HepG2 (cell line): Measurements from ENCODE around the gene DBN1. TPM values are rescaled to one million over a fixed set of nuclear protein-coding genes. Genes with fewer than 3 reads are reported as not detected.

ENCODE experiments used
- ATAC-seq: fragments of 200-7000 bp; cut with Tn5 transposase; 3 replicates; pipeline ENCODE4 v1.9.1; 2020; ENCODE audit warnings: mild to moderate bottlenecking, moderate library complexity
- BruUV-seq: library from RNA; stranded (reverse); fragments of 400-500 nt; replicated peaks from 2 replicates; lab custom pipeline; 2021; lab: Mats Ljungman, UMichigan
- CTCF ChIA-PET: fragments of 300-600 bp; formaldehyde crosslinking; extraction: SDS; loops from one replicate; lab custom pipeline; 2021; ENCODE audit warnings: low total read pairs, inconsistent platforms, low intra/inter-chr PET ratio; lab: Yijun Ruan, JAX
- POLR2A ChIA-PET: fragments of 350-600 bp; sonication (Branson Sonifier 250); formaldehyde crosslinking; loops from one replicate; lab custom pipeline; 2020; ENCODE audit warnings: antibody characterized with exemption, inconsistent platforms; lab: Yijun Ruan, JAX
- DNase-seq: peaks from one replicate; pipeline ENCODE4 v3.0.0-alpha.2; 2015; ENCODE audit warnings: low spot score
- FAIRE-seq: peaks from 3 replicates; lab custom pipeline; 2011; peaks lifted over from hg19 to GRCh38; lab: Jason Lieb, UNC
- H2AFZ ChIP-seq: one replicate; pipeline ENCODE4 v1.6.1; 2011; ENCODE audit warnings: low read length, inconsistent platforms
- H3K27ac ChIP-seq: fragments of 300-600 bp; 3 replicates; pipeline ENCODE4 v1.8.0; 2011; ENCODE audit warnings: mixed run types, mild to moderate bottlenecking, mixed read lengths, low read length, inconsistent platforms; ENCODE audit not compliant: insufficient read depth; ENCODE audit errors: extremely low read length
- H3K27me3 ChIP-seq, 2 experiments: fragments of 200-600 bp in 1 of 2; 2 replicates in 1 of 2; 3 replicates in 1 of 2; pipeline versions ENCODE4 v1.6.0 to v1.8.0; 2011; ENCODE audit warnings: low read length in 2 of 2, mild to moderate bottlenecking in 2 of 2, moderate library complexity in 2 of 2, inconsistent platforms in 1 of 2; ENCODE audit not compliant: insufficient read depth in 2 of 2, control insufficient read depth in 1 of 2
- H3K36me3 ChIP-seq, 2 experiments: fragments of 200-600 bp in 1 of 2; replicated peaks in 1 of 2; 2 replicates in 1 of 2; 3 replicates in 1 of 2; pipeline versions ENCODE4 v1.5.1 to v1.8.0; 2011; ENCODE audit warnings: low read length in 2 of 2, inconsistent platforms in 1 of 2; ENCODE audit not compliant: insufficient read depth in 2 of 2, control insufficient read depth in 1 of 2
- H3K4me1 ChIP-seq: 2 replicates; pipeline ENCODE4 v1.5.1; 2012; ENCODE audit warnings: low read length, inconsistent platforms; ENCODE audit not compliant: insufficient read depth
- H3K4me2 ChIP-seq: 2 replicates; pipeline ENCODE4 v1.6.0; 2011; ENCODE audit warnings: low read depth, low read length, inconsistent platforms
- H3K4me3 ChIP-seq, 3 experiments: fragments of 200-600 bp in 1 of 3; sonication (generic), shearing (Covaris generic) in 1 of 3; replicated peaks in 1 of 3; 2 replicates each; pipeline ENCODE4 v1.5.1; 2011 to 2016; ENCODE audit warnings: low read length in 3 of 3, inconsistent platforms in 2 of 3, low read depth in 2 of 3, mild to moderate bottlenecking in 2 of 3, control low read depth in 1 of 3, mixed read lengths in 1 of 3; ENCODE audit not compliant: insufficient read depth in 1 of 3
- H3K79me2 ChIP-seq: one replicate; pipeline ENCODE4 v1.6.1; 2011; ENCODE audit warnings: low read length, inconsistent platforms; ENCODE audit not compliant: insufficient read depth
- H3K9ac ChIP-seq: 2 replicates; pipeline ENCODE4 v1.6.0; 2011; ENCODE audit warnings: mild to moderate bottlenecking, low read depth, low read length, inconsistent platforms; ENCODE audit not compliant: insufficient read depth
- H3K9me3 ChIP-seq: 2 replicates; pipeline ENCODE4 v1.5.1; 2012; ENCODE audit warnings: mild to moderate bottlenecking, low read length
- H4K20me1 ChIP-seq: 2 replicates; pipeline ENCODE4 v1.6.0; 2011; ENCODE audit warnings: inconsistent platforms, mild to moderate bottlenecking, low read length, moderate library complexity; ENCODE audit not compliant: insufficient read depth
- MIER3 ChIP-seq: IDR thresholded peaks from 2 replicates; pipeline ENCODE4 v1.6.1; 2016; ENCODE audit warnings: missing compliant biosample characterization, borderline replicate concordance
- TCF7L2 ChIP-seq: IDR thresholded peaks from 2 replicates; pipeline ENCODE4 v1.6.1; 2011; ENCODE audit warnings: mild to moderate bottlenecking, low read depth, low read length, moderate library complexity
- ZFYVE20 ChIP-seq: sonication (generic); formaldehyde crosslinking; IDR thresholded peaks from 2 replicates; pipeline ENCODE4 v1.8.0; 2023; ENCODE audit warnings: low read depth, mild to moderate bottlenecking, moderate library complexity, missing genetic modification reagents, borderline replicate concordance
- WGBS: methylation state at CpG from one replicate; pipeline ENCODE4 v1.1.6; 2017; ENCODE audit warnings: low lambda C conversion rate; 5-methylcytosine and 5-hydroxymethylcytosine counted together
- in situ Hi-C: cut with HindIII; loops from 2 replicates; pipeline ENCODE4 v1.10.0; 2017; ENCODE audit warnings: low pct_unique_long_range_greater_than_20kb; ENCODE audit not compliant: extremely low pct_ligation_motif_present
- intact Hi-C: fragments of 100-400 bp; cut with micrococcal nuclease; formaldehyde crosslinking; loops from one replicate; pipeline ENCODE4 v1.10.0; 2022; ENCODE audit not compliant: unreplicated experiment
- polyA plus RNA-seq, 8 experiments: library from polyadenylated mRNA; depleted of rRNA in 3 of 8; stranded (reverse) in 7 of 8; unstranded in 1 of 8; fragments of >200 nt; fragmentation: Illumina TruSeq in 4 of 8; extraction: Trizol in 4 of 8; gene quantifications; 2 replicates each; pipeline versions ENCODE4 v1.2.1 to v1.2.3, GENCODE V29; 2011 to 2016; ENCODE audit warnings: low read depth in 4 of 8, missing spikeins in 1 of 8, mixed read lengths in 1 of 8; ENCODE audit not compliant: insufficient read depth in 1 of 8
- total RNA-seq, 5 experiments: library from RNA; depleted of rRNA; stranded (reverse); fragments of >200 nt; fragmentation: Illumina TruSeq; extraction: Trizol; gene quantifications; 2 replicates each; pipeline ENCODE4 v1.2.3, GENCODE V29; 2016; ENCODE audit warnings: low read depth in 1 of 5
- TF ChIP-seq, protein P1 (sequence below): sonication (generic); formaldehyde crosslinking; IDR thresholded peaks from 2 replicates; pipeline ENCODE4 v1.5.0; 2020; ENCODE audit warnings: mild to moderate bottlenecking, missing genetic modification reagents, moderate library complexity
- TF ChIP-seq, protein P2 (sequence below): sonication (generic); formaldehyde crosslinking; IDR thresholded peaks from 2 replicates; pipeline ENCODE4 v1.4.0; 2020; ENCODE audit warnings: missing genetic modification reagents, mild to moderate bottlenecking, borderline replicate concordance

The DBN1 gene
- total and polyA plus RNA-seq, 2 of the 13 experiments (the other 11 are each of a cell fraction or from before 2014, with no cell fraction given) = 27.0 to 37.3 TPM

DNA sequence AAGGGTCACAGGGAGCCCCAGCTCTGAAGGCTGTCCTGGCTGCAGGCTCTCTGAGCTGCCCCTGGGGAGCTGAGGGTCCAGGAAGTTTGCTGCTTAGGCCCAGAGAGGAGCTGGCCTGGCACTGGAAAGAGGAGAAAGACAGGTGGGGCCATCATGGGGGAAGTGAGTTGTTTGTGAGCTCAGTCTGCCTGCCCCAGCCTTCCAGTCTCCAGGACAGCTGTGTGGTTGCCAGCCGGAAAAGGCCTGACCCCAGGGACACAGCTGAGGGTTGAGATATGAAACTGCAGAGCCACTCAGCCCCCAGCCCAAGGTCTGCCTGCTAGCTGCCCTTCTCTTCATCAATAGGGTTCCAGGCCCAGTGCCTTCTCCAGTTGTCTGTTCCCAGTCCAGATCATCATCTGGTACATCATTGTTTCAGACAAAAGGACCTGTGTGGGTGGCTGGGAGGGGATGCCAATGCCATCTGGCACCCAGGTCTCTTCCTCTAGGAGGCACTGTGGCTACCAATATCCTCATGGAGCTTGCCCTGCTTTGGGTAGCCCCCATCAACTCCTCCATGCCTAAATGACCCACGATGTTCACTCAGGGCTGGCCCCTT, 47.6 kb upstream of the DBN1 start:
- ChIA-PET POLR2A (interaction anchor here (1.5 kb wide), 1 partner anchor 24 kb away, joined by 3 read pairs; the partner anchor contains the start of gene PDLIM7), CTCF (no interaction called here)
- Histone ChIP-seq H4K20me1 (no peaks in the 10 kb centered on the region), H3K4me2 (no peak overlapping the region), H3K4me1 (peaks cover 9% of the 10 kb centered on the region), H2AFZ (no peak overlapping the region), H3K79me2 (peaks cover 5% of the 10 kb centered on the region), H3K27me3 (no peaks in the 10 kb centered on the region; a peak in 1 of 5 replicates), H3K36me3 (peaks cover 21 to 55% of the 10 kb centered on the region in 2 experiments), H3K27ac (no peak overlapping the region), H3K9me3 (no peaks in the 10 kb centered on the region), H3K4me3 (no peak overlapping the region), H3K9ac (no peak overlapping the region)
- DNase-seq (no peak), ATAC-seq (no peak), FAIRE-seq (no peak)
- TF ChIP-seq, protein P1, sequence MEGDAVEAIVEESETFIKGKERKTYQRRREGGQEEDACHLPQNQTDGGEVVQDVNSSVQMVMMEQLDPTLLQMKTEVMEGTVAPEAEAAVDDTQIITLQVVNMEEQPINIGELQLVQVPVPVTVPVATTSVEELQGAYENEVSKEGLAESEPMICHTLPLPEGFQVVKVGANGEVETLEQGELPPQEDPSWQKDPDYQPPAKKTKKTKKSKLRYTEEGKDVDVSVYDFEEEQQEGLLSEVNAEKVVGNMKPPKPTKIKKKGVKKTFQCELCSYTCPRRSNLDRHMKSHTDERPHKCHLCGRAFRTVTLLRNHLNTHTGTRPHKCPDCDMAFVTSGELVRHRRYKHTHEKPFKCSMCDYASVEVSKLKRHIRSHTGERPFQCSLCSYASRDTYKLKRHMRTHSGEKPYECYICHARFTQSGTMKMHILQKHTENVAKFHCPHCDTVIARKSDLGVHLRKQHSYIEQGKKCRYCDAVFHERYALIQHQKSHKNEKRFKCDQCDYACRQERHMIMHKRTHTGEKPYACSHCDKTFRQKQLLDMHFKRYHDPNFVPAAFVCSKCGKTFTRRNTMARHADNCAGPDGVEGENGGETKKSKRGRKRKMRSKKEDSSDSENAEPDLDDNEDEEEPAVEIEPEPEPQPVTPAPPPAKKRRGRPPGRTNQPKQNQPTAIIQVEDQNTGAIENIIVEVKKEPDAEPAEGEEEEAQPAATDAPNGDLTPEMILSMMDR = 0 out of 2 replicates have a peak, but pooled peaks have one; percentile 18
- TF ChIP-seq, protein P2, sequence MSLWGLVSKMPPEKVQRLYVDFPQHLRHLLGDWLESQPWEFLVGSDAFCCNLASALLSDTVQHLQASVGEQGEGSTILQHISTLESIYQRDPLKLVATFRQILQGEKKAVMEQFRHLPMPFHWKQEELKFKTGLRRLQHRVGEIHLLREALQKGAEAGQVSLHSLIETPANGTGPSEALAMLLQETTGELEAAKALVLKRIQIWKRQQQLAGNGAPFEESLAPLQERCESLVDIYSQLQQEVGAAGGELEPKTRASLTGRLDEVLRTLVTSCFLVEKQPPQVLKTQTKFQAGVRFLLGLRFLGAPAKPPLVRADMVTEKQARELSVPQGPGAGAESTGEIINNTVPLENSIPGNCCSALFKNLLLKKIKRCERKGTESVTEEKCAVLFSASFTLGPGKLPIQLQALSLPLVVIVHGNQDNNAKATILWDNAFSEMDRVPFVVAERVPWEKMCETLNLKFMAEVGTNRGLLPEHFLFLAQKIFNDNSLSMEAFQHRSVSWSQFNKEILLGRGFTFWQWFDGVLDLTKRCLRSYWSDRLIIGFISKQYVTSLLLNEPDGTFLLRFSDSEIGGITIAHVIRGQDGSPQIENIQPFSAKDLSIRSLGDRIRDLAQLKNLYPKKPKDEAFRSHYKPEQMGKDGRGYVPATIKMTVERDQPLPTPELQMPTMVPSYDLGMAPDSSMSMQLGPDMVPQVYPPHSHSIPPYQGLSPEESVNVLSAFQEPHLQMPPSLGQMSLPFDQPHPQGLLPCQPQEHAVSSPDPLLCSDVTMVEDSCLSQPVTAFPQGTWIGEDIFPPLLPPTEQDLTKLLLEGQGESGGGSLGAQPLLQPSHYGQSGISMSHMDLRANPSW = no peak
- TF ChIP-seq TCF7L2 (no peak), ZFYVE20 (CRISPR knock-in tag) (no peak), MIER3 (CRISPR knock-in tag) (no peak)
- 90% methylated on average over 2 of the region's 2 CpGs for WGBS
- BruUV-seq = no TSS peak
- intact Hi-C loops = no loop called here
- in situ Hi-C loops = no loop called here
